ENCODE results near the gene PDZD7. TPM values are rescaled to one million over a fixed set of nuclear protein-coding genes. Genes with fewer than 3 reads are reported as not detected.

PDZD7 gene
- total RNA-seq, 1 experiment from 2014 or later: 1.8 TPM

- ChIA-PET CTCF (interaction anchor here (0.6 to 2.4 kb wide), 7 partner anchors 15 to 48 kb away, joined by 3 to 11 read pairs (median 7); no protein-coding TSS in a partner anchor), POLR2A (no interaction called here)
- ATAC-seq (no peak), DNase-seq (ENCODE audit: low read depth, low spot score) (no peak)
- peaks cover 20% of the 10 kb centered on the region for H3K4me1 ChIP-seq (ENCODE audit: control insufficient read depth, insufficient read depth, low read length)
- no peak overlapping the region for H3K27ac ChIP-seq (ENCODE audit: low read length)
- intact Hi-C loops (cut with micrococcal nuclease; ENCODE audit: unreplicated experiment): no loop called here
- H3K4me3 ChIP-seq (ENCODE audit: low read depth in 2 of 2, low read length in 2 of 2): no peak overlapping the region
- no peak for TF ChIP-seq REST (IDR thresholded peaks at IDR 0.05; ENCODE audit: insufficient read depth in 1 of 2, low read depth in 2 of 2, low read length in 1 of 2)
- no peak for TF ChIP-seq SIN3A (IDR thresholded peaks at IDR 0.05; ENCODE audit: borderline replicate concordance, insufficient read depth, low read depth, low read length)
- in situ Hi-C loops (cut with HindIII; ENCODE audit: low pct_unique_long_range_greater_than_20kb, low sequenced_read_pairs): no loop called here
- H3K9me3 ChIP-seq (ENCODE audit: control insufficient read depth, insufficient read depth, low read depth, low read length): no peaks in the 10 kb centered on the region
- BruUV-seq (replicated peaks): no TSS peak
- H3K36me3 ChIP-seq (ENCODE audit: control insufficient read depth, insufficient read depth, low read length): no peaks in the 10 kb centered on the region
- H3K27me3 ChIP-seq (ENCODE audit: control insufficient read depth, insufficient read depth, low read length): no peaks in the 10 kb centered on the region
Observed at GRCh38 chr10:101013365-101013825, 17.5 kb downstream of the PDZD7 start.

- intact Hi-C loops (cut with micrococcal nuclease; ENCODE audit: unreplicated experiment) (no loop called here), in situ Hi-C loops (cut with HindIII; ENCODE audit: low pct_unique_long_range_greater_than_20kb, low sequenced_read_pairs) (no loop called here)
- TF ChIP-seq SIN3A (IDR thresholded peaks at IDR 0.05; ENCODE audit: borderline replicate concordance, insufficient read depth, low read depth, low read length): no peak
- peak; percentile 97 for TF ChIP-seq CTCF (IDR thresholded peaks at IDR 0.05)
- DNase-seq (ENCODE audit: low read depth, low spot score) (no peak), ATAC-seq (peak; percentile 87)
- no peak overlapping the region for H3K27ac ChIP-seq (ENCODE audit: low read length)
- H3K27me3 ChIP-seq (ENCODE audit: control insufficient read depth, insufficient read depth, low read length): no peaks in the 10 kb centered on the region
- BruUV-seq (replicated peaks): no TSS peak
- CTCF ChIA-PET: interaction anchor here (1.6 kb wide), 2 partner anchors 14 to 17 kb away, joined by 5 to 6 read pairs; no protein-coding TSS in a partner anchor
- H3K36me3 ChIP-seq (ENCODE audit: control insufficient read depth, insufficient read depth, low read length): no peaks in the 10 kb centered on the region
- POLR2A ChIA-PET: no interaction called here
- H3K4me3 ChIP-seq (ENCODE audit: low read depth in 2 of 2, low read length in 2 of 2): no peak overlapping the region
- H3K9me3 ChIP-seq (ENCODE audit: control insufficient read depth, insufficient read depth, low read depth, low read length): no peaks in the 10 kb centered on the region
- peaks cover 18% of the 10 kb centered on the region for H3K4me1 ChIP-seq (ENCODE audit: control insufficient read depth, insufficient read depth, low read length)
Observed at GRCh38 chr10:101012525-101013364, 18.2 kb downstream of the PDZD7 start.
